Renal cortical epithelial cell (primary cell): ENCODE measurements around the gene CTNNA3. TPM values are rescaled to one million over a fixed set of nuclear protein-coding genes. Genes with fewer than 3 reads are reported as not detected.
"Not testable (repeated sequence)": the region's sequence is repeated elsewhere in the genome, so short reads cannot be mapped to it uniquely, and the experiment has no call there.

Experiments
- DNase-seq: peaks from one replicate; pipeline ENCODE4 v3.0.0-alpha.2; 2011; ENCODE audit warnings: low read depth
- total RNA-seq: library from RNA; depleted of rRNA; stranded (reverse); fragments of >200 nt; gene quantifications from 2 replicates; pipeline ENCODE4 v1.2.3, GENCODE V29; 2014

Gene CTNNA3
- total RNA-seq, 1 donor from 2014 or later = under 0.01 TPM

DNA sequence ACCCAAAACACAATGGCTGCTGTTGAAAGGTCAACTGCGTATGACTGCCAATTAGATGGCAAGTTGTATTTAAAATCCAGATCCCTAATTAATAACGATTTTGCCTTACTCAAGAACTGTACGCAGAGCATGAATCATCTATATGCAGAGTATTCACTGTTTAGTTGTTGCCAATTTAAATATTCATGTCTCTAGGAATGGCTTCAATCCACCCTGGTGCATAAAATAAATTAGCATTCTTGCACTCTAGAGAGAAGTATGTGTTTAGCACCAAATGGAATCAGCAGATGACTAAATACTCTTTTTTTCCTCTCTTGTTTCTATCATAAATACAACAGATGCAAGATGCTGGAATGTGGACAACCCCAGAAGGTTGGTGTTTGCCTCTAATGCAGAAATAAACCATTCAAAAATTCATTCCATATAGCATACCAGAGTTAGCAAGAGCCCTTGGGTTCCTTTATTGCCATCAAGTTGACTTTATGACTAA is 449.9 kb downstream of the CTNNA3 start:
- DNase-seq = no peak

DNA sequence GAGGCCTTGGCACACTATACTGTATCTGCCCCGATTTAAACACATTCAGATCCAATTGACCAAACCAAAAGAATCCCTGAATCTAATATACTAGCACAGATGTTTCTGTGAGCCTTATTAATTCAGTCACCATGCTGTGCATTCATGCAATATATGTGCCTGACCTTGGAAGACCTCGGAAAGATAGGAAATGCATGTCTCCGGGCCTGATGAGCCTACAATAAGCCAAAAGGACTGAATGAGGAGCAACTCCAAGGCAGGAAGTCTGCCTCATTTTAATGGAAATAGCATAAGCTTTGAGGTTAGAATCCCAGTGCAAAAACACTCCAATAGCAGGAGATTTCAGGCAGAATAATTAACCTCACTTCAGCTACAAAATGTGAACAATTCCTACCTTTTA is 453.5 kb downstream of the CTNNA3 start:
- no peak for DNase-seq

DNA sequence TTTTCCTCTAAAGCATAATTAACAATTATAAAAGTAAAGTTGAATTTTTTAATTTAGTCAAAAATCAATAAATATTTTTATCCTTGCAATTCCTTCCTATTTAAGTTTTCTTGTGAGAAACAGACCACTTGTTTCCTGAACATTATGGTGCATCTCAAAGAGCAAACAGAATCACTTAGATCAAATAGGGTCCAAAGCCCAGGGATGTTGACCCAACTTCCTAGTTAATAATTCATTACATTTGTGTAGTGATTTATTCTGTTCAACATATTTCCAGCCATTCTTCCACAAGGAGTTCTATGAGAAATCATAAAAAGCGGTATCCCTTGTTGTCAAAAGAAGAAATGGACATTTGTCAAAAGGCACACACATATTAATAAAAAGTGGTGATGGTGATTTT is 454.5 kb downstream of the CTNNA3 start:
- DNase-seq = no peak

DNA sequence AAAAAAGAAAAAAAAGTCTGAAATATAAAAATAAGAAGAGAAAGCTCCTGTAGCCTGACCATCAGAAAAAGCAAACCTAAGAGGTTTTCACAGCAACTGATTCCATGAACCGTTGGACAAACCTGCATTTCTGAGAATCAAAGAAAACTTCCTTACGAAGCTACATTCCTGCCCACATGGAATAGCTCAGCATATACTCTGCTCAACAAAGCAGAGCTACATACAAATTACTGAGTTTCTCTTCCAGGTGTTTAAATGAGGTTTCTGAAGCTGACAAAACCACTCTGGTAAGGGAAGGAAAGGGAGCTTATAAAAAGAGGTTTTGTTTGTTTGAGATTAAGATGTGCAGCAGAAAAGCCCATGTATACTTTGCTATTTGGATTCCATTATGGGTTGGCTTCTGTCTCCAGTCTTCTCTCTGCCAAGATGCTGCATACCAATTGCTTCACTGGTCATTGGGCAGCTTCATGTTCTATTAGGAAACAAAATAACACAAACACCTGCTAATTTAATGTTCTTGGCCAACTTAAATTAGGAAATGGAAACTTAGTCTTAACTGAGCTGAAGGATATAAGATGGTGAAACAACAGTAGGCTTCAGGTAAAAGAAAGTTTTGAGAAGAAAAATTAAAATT is 456.0 kb downstream of the CTNNA3 start:
- no peak for DNase-seq

DNA sequence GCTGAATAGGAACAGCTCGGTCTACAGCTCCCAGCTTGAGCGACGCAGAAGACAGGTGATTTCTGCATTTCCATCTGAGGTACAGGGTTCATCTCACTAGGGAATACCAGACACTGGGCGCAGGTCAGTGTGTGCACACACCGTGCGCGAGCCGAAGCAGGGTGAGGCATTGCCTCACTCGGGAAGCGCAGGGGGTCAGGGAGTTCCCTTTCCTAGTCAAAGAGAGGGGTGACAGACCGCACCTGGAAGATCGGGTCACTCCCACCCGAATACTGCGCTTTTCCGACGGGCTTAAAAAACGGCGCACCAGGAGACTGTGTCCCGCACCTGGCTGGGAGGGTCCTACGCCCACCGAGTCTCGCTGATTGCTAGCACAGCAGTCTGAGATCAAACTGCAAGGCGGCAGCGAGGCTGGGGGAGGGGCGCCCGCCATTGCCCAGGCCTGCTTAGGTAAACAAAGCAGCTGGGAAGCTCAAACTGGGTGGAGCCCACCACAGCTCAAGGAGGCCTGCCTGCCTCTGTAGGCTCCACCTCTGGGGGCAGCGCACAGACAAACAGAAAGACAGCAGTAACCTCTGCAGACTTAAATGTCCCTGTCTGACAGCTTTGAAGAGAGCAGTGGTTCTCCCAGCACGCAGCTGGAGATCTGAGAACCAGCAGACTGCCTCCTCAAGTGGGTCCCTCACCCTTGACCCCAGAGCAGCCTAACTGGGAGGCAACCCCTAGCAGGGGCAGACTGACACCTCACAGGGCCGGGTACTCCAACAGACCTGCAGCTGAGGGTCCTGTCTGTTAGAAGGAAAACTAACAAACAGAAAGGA is 465.1 kb downstream of the CTNNA3 start:
- DNase-seq = not testable (repeated sequence)

DNA sequence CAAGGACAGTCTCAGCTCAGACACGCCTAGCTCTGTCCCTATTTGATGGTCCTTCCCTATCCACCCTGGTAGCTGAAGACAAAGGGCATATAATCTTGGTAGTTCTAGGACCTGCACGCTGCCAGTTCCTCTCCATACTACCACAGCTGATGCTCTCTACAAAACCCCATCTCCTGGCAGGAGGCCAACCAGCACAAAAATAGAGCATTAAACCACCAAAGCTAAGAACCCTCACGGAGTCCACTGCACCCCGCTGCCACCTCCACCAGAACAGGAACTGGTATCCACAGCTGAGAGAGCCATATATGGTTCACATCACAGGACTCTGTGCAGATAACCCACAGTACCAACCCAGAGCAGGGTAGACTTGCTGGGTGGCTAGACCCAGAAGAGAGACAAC is 470.8 kb downstream of the CTNNA3 start:
- DNase-seq = no peak

DNA sequence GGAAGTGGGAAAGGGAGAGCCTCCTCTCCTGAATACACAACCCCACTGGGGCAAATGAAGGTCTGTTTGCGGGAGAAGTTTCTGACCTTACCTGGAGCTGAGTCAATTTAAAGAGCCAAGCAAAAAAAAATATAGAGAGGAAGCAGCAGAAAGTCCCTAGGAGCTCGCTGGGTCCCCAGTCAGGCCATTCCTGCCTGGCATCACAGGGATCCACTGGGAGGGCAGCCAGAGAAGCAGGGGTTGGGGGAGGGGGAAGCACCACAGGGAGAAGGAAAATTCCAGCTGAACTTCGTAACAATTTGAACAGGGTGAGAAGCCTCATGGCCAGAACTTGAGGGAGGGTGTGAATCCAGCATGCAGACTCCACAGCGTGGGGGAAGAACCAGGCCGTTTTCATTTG is 471.4 kb downstream of the CTNNA3 start:
- no peak for DNase-seq

DNA sequence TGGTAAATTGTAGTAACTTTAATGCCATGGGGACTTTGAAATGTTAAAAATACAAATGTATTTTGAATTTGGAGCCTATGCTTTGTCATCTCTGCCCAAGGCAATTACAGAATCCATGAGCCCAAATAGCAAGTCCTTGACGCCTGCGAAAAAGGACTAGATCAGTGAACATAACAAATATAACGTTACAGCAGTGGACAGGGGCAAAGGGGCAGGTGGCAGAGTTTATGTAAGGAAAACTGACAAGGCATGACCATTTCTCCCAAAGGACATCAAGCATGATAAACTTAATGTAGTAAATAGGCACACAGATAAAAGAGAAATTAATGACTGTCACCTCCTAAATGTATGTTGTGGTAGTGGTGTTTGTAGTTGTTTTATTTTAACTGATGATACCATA is 473.1 kb downstream of the CTNNA3 start:
- DNase-seq = no peak

DNA sequence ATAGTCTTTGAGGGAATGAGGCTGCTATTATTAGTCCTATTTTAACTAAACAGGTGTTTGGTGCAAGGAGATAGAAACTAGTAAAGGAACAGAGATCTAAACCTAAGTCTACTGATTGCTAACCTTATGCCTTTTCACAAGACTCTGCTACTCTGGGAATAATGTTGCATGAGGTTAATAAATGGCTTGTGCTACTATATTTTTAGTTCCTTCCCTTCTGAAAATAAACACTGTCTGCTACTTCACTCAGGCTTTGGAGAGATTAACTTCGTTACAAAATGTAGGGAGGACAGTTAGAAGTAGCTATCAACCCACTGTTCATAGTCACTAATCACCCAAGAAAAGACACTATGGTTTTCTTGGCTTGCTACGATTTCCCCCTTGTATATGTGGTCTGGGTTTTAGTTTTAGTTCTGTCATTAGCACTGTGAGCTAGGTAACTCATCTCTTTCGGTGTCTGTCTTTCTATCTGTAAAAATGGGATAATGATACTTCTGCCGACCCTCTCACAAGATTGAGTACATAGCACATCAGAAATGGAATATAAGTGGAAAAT is 474.0 kb downstream of the CTNNA3 start:
- DNase-seq = no peak

DNA sequence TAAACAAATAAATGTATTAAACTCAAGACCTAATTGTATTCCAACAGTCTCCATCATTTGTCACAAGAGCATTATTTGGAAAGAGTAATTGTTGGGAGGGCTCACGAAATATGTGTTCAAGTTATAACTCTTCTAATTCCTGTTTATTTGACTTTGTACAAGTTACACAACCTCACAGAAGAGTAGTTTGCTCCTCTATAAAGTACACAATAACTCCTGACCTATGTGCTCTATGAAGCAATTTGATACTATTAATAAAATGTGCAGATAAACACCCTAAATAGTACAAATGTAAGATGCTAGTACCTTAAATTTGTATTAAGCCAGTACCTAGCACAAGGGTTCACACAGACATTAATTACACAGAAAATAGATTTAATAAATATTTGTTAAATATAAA is 484.3 kb downstream of the CTNNA3 start:
- DNase-seq = no peak

DNA sequence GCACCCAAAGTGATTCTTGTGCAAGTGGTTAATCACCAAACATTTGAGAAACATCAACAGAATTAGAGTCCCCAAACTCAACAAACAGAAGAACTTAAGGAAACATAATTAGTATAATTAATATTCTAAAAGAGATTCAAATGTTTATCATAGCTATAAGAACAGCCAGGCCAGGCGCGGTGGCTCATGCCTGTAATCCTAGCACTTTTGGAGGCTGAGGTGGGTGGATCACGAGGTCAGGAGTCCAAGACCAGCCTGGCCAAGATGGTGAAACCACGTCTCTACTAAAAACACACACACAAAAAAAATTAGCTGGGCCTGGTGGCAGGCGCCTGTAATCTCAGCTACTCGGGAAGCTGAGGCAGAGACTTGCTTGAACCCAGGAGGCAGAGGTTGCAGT is 488.1 kb downstream of the CTNNA3 start:
- DNase-seq = not testable (repeated sequence)

DNA sequence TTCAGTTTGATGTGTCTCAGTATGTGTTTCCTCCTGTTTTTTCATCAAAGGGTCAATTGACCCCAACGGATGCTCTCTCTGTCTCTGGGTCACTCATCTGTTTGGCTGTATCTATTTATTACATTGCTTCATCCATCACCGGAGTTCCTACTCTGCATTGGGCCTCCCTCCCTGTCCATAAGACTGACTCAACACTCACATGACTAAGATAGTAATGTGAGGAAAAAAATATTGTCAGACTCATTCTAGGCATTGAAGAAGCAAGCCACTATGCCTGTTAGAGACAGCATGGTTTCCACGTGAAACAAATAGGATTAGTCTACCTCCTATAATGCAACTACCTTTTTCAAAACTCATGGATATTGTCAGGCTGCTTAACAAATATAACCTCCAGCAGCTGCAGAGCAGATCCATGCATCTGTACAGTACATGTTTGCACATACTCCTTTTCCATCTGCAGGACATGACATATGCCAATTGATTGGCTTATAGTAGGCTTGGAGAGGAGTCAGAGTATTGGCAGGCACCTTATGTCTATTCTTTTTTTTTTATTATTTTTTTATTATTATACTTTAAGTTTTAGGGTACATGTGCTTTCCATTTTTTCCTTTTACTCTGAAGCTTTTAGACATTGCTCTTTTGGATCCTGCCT is 495.0 kb downstream of the CTNNA3 start:
- no peak for DNase-seq

DNA sequence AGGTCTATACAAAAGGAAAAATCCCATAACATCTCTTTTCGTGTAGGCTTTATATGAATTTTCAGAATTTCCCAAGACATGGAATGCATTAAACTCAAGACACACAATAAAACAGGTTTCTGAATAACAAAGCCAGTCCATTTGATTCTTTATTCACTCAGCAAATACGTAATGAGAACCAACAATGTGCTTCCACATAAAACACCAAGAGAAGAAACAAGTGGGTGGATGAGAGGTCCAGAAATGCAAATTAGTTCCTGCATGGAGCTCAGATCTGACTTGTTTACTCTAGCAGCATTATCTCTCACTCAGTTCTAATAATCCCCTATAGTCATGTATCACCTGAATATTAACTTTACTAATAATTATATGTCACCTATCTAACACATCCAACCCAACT is 520.6 kb downstream of the CTNNA3 start:
- DNase-seq = no peak

DNA sequence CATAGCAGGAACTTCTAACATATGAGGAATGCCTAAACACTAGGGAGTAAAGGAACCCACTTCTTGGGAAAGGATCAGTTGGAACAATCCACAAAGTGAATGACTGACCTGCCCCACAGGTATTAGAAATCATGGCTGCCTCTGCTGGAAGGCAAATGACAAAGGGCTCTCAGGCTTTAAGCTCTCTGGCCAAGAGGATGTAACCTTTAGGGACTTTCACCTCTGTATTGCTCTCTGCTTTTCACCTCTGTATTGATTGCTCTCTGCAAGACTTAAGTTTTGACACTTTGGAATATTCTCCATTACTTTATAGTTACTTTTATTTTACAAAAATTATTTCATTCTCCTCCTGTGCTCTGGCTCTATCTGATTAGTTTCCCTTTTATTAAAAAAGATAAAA is 522.2 kb downstream of the CTNNA3 start:
- no peak for DNase-seq

DNA sequence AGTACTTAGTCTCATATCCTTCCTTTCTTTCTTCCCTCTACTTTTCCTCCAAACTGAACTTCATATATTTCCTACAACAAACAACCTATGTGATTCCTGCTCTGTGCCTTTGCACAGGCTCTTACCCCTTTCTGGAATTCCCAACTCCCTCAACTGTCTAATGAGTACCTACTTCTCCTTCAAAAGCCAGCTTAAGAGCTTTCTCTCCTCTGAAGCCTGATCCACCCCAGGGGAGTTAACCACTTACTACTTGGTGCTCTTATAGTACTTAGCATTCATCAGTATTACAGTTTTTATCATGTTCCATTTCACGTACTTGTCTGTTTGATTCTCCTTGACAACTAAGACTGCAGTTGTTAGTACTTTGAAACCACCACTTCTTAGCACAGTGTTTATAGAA is 524.0 kb downstream of the CTNNA3 start:
- DNase-seq = no peak

DNA sequence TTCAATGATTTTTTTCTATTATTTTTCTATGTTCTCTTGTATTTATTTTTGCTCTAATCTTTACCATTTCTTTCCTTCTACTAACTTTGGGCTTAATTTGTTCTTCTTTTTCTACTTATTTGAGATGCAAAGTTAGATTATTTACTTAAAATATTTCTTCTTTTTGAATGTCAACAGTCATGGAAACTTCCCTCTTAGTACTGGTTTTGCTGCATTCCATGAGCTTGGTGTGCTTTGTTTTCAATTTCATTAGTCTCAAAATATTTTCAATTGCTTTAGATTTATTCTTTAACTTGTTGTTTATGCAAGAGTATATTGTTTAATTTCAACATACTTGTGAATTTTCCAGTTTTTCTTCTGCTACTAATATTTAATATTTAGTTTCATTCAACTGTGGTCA is 539.8 kb downstream of the CTNNA3 start:
- peak; percentile 3 for DNase-seq

DNA sequence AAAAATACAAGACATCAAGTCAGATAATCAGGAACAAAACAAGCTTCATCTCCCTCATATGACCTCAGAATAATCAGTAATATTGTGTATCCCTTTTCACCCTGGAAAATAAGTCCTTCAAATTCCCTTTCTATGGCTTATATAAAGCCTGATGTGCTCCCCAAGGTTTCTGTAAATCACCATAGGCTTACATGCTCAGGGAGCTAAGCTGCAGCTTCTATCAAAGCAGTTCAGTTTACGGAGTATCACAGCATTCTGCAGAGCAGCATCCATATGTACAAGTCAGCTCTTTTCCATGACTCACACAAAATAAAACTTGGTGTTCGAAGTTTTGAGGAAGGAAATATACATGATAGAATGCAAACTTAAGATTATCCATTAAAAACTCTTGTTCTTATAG is 544.5 kb downstream of the CTNNA3 start:
- DNase-seq = no peak

DNA sequence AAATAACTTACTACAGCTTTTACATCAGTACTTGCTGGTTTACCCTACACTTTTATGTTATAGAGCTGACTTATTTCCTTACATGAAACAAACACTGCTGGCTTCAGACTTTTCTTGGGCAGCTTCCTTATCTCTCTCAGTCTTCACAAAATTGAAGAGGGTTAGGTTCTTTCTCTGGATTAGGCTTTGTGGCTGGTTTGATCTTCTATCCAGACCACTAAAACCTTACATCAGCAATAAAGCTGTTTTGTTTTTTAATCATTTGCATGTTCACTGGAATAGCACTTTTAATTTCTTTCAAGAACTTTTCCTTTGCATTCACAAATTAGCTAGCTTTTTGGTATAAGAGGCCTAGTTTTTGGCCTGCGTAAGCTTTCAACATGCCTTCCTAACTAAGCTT is 551.5 kb downstream of the CTNNA3 start:
- no peak for DNase-seq

DNA sequence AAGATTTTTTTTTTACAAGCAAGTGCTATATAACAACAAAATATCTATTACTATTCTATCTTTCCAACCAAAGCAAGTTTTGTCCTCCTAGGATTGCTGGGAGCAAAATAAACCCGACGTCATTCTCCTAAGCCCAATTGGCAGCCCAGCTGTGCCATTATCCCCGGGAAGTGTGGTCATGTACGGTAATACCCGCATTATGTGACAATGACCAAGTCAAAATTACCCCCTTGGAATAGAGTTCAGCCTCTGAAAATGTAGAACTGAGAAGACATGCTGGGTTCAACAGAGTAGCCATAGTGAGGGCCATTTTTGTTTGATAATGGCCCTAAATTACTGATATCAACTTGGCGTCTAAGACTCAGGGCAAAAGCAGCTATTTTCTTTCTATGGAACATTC is 554.7 kb downstream of the CTNNA3 start:
- no peak for DNase-seq

DNA sequence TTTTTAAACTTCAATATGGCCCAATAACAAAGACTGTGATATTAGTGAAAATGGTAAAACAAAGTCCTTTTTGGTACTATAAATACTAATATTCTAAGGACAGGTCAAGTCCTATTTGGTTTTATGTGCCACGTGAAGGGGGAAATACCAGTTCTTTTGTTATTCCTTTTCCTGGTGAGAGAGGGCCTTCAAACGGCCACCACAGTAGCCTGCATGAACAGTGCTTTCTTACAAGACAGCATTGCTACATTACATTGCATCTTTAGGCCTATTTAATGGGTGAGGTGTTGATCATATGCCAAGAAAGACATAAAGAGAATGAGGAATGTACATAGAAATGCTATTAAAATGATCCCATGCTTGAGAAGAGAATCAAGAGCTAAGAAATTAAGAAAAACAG is 555.4 kb downstream of the CTNNA3 start:
- no peak for DNase-seq

DNA sequence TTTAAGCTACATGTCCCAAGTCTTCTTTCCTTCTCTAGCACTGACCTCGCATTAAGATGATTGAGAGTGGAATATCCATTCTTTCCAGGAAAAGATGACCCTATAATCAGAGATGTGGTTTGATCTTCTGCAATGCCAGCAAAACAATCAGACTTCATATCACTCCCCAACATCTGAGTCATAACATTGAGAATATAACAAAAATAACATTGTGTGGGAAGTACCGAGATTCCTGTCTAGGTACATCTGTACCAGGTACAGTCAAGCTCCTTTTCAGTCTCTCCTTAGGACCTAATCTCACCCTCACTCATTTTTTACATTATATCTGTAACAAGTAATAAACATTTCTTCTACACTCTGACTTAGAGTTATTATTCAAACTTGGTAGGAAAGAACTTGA is 568.6 kb downstream of the CTNNA3 start:
- DNase-seq = peak; percentile 27

DNA sequence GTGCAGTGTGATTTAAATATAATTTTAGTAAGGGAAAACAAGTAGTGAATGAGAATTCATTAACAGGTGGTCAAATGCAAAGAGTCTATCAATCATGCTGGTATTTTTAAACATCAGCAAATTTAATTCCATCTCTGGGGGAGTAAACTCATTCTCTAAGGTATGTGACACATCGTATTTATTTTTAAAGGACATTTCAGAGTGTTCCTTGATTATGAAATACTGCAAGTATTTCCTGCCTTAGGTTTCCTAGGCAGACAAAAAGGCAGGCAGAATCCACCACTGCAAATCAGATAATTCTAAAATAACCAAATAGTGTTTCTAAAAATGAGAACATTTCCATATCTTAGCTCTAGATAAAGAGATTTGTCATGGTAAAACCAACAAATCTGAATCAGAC is 576.3 kb downstream of the CTNNA3 start:
- DNase-seq = peak; percentile 15

DNA sequence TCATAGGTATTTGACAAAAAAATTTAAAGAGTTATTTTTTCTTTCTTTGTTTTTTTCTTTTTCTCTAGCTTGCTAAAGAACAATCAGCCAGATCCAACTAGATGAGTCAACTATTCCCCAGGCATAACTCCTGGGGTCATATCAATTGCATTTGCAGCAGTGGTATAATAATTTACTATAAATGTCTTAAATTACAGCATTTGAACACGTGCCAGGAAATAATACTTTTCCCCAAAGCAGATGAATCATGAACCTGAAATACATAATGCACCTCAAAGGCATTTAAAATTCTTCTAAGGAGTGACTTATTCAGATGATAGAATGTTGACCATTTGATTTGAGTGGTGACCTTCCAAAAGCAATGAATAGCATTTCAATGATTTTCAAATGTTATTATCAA is 580.0 kb downstream of the CTNNA3 start:
- peak; percentile 76 for DNase-seq
